ENCODE measurements around the gene HECTD1. TPM values are rescaled to one million over a fixed set of nuclear protein-coding genes. Genes with fewer than 3 reads are reported as not detected.
"Not testable (repeated sequence)": the region's sequence is repeated elsewhere in the genome, so short reads cannot be mapped to it uniquely, and the experiment has no call there.

The HECTD1 gene
- total RNA-seq, 1 donor = 266 TPM

DNA sequence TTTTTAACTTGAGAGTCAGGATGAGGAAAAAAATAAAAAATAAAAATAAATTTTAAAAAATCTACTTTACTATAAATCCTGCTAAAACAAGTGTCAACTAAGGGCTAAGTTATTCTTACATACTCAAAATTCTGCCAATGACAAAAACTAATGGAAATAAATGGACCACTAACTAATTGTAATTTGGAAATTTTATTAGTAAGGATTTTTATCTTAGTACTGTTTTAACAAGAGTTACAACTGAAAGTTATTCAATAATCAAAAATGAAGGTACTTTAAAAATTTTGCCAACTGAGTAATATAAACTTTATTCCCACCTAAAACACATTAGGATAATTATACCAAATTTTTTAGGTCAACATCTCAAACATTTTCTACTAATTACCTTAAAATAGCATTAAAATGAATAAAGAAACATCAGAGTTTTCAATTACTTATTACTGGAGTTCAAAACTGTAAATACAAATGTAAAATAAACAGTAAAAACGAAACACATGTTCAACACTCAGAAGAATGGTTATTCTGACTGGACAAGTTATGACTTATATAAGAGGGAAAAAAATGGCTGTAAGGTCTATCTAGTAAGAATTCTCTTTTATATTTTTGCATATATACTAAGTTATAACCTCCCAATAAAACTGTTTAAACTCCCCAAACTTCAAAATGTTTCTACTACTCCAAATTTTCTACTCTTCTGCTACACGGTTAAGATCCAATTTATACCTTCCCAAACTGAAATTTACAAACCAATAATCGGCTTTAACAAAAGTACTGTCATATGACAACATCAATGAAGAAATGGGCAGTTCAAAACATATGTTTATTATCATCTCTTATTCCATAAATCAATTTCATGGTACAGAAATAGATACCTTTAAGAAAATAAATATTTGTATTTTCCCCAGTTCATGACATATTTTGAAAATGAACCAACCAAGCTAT is 2.7 kb downstream of the HECTD1 start:
- TF ChIP-seq, protein P1, sequence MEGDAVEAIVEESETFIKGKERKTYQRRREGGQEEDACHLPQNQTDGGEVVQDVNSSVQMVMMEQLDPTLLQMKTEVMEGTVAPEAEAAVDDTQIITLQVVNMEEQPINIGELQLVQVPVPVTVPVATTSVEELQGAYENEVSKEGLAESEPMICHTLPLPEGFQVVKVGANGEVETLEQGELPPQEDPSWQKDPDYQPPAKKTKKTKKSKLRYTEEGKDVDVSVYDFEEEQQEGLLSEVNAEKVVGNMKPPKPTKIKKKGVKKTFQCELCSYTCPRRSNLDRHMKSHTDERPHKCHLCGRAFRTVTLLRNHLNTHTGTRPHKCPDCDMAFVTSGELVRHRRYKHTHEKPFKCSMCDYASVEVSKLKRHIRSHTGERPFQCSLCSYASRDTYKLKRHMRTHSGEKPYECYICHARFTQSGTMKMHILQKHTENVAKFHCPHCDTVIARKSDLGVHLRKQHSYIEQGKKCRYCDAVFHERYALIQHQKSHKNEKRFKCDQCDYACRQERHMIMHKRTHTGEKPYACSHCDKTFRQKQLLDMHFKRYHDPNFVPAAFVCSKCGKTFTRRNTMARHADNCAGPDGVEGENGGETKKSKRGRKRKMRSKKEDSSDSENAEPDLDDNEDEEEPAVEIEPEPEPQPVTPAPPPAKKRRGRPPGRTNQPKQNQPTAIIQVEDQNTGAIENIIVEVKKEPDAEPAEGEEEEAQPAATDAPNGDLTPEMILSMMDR (IDR thresholded peaks at IDR 0.05; ENCODE audit: insufficient read depth, low read length) = no peak
- no peak for DNase-seq (ENCODE audit: low read depth)
- H3K4me3 ChIP-seq (ENCODE audit: low read depth, low read length) = peak overlapping the region; percentile 78

DNA sequence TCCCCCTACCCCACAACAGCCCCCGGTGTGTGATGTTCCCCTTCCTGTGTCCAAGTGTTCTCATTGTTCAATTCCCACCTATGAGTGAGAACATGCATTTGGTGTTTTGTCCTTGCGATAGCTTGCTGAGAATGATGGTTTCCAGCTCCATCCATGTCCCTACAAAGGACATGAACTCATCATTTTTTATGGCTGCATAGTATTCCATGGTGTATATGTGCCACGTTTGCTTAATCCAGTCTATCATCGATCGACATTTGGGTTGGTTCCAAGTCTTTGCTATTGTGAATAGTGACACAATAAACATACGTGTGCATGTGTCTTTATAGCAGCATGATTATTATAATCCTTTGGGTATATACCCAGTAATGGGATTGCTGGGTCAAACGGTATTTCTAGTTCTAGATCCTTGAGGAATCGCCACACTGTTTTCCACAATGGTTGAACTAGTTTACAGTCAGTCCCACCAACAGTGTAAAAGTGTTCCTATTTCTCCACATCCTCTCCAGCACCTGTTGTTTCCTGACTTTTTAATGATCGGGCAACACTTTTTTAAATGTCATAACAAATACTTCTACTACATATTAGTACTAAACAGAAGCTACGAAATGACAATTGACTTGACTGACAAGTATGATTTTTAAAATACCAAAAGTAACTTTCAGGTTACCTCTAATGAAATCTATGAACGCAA is 3.5 kb downstream of the HECTD1 start:
- not testable (repeated sequence) for H3K4me3 ChIP-seq (ENCODE audit: low read depth, low read length); DNase-seq (ENCODE audit: low read depth)

GRCh38 chr14:31203414-31203742 is 4.2 kb downstream of the HECTD1 start:
- TF ChIP-seq, protein P1 (IDR thresholded peaks at IDR 0.05; ENCODE audit: insufficient read depth, low read length) = no peak
- DNase-seq (ENCODE audit: low read depth) = no peak

GRCh38 chr14:31201111-31201510 is 6.5 kb downstream of the HECTD1 start:
- no peak for DNase-seq (ENCODE audit: low read depth)
- no peak overlapping the region for H3K4me3 ChIP-seq (ENCODE audit: low read depth, low read length)
- TF ChIP-seq, protein P1 (IDR thresholded peaks at IDR 0.05; ENCODE audit: insufficient read depth, low read length) = no peak

More at GRCh38 chr14:31203414-31203742, 4.2 kb downstream of the HECTD1 start:
- no peak overlapping the region for H3K4me3 ChIP-seq (ENCODE audit: low read depth, low read length)

DNA sequence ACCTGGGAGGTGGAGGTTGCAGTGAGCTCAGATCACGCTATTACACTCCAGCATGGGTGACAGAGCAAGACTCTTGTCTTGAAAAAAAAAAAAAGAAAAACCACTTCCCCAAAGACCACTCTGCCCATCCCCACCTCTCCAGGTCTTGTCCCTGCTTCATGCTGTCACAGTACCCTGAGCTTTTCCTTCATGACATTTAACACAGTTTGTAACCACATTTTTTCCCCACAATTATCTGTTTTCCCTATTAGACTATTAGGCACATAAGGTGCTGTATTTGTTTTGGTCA is 6.9 kb downstream of the HECTD1 start:
- TF ChIP-seq, protein P1 (IDR thresholded peaks at IDR 0.05; ENCODE audit: insufficient read depth, low read length) = no peak
- DNase-seq (ENCODE audit: low read depth) = no peak

DNA sequence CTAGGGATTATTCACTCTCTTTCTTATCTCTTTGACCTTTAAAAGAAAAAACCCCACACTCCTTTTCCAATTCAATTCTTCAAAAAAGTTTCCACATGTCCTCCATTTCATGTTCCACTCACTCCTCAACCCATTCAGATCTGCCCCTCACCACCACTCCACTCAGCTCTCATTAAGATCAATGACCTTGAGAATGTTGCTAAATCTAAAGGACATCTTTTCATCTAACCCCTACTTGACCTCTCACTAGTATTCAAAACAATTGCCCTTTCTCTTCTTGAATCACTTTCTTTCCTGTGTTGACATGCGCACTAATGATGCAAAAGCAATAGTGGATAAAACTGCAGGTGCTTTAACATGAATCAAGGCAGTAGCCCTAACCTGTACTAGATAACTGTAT is 9.9 kb downstream of the HECTD1 start:
- no peak overlapping the region for H3K4me3 ChIP-seq (ENCODE audit: low read depth, low read length)
- TF ChIP-seq, protein P1 (IDR thresholded peaks at IDR 0.05; ENCODE audit: insufficient read depth, low read length) = no peak
- no peak for DNase-seq (ENCODE audit: low read depth)

More for the DNA sequence above, 6.9 kb downstream of the HECTD1 start:
- no peak overlapping the region for H3K4me3 ChIP-seq (ENCODE audit: low read depth, low read length)

- H3K4me3 ChIP-seq (ENCODE audit: low read depth, low read length) = no peak overlapping the region
- no peak for DNase-seq (ENCODE audit: low read depth)
- TF ChIP-seq, protein P1 (IDR thresholded peaks at IDR 0.05; ENCODE audit: insufficient read depth, low read length) = no peak
Observed at GRCh38 chr14:31196839-31197492, 10.6 kb downstream of the HECTD1 start.

Data from fibroblast of the aortic adventitia (primary cell).